Stimulated activated CD4-positive, alpha-beta T cell treated with anti-CD3 and anti-CD28 coated beads, Interleukin-1b, Interleukin-23, amount 100 ng/mL, for 1 hour (primary cell): ENCODE data around the gene SPATC1L.

Experiments
- DNase-seq, 2 donors: peaks; one replicate each; pipeline ENCODE4 v3.0.0-alpha.2; 2020; ENCODE audit warnings: low read depth in 2 of 2

Gene SPATC1L

DNA sequence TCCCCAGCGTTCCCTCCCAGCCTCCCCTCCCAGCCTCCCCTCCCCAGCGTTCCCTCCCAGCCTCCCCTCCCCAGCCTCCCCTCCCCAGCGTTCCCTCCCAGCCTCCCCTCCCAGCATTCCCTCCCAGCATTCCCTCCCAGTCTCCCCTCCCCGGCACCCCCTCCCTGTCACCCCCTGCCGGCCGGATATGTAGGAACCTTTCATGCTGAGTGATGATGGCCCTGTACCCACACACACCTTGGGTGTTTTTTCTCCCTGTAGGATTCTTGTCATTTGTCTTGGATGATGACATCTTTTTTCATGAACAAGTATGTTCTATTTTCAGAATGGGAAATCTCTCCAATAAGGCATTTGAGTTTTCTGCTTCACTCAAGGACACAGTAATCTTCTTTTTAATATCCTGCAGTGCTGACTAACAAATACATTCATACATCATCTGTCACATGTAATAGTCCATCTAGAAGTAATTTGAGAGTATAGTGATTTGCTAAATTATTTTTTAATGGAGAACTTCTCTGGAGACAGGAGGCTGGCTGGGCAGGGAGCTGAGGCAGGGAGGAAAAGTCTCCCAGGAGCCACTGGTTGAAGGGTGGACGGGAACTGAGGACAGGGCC lies 48.4 kb downstream of the SPATC1L start:
- DNase-seq: no peak

DNA sequence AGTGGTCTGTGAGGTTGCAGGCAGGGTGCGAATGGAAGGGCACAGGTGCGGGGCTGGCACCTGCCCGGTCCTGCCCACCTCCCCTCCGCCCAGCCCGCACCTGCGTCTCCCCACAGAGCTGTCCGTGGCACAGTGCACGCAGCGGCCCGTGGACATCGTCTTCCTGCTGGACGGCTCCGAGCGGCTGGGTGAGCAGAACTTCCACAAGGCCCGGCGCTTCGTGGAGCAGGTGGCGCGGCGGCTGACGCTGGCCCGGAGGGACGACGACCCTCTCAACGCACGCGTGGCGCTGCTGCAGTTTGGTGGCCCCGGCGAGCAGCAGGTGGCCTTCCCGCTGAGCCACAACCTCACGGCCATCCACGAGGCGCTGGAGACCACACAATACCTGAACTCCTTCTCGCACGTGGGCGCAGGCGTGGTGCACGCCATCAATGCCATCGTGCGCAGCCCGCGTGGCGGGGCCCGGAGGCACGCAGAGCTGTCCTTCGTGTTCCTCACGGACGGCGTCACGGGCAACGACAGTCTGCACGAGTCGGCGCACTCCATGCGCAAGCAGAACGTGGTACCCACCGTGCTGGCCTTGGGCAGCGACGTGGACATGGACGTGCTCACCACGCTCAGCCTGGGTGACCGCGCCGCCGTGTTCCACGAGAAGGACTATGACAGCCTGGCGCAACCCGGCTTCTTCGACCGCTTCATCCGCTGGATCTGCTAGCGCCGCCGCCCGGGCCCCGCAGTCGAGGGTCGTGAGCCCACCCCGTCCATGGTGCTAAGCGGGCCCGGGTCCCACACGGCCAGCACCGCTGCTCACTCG lies 52.2 kb downstream of the SPATC1L start:
- DNase-seq: no peak

DNA sequence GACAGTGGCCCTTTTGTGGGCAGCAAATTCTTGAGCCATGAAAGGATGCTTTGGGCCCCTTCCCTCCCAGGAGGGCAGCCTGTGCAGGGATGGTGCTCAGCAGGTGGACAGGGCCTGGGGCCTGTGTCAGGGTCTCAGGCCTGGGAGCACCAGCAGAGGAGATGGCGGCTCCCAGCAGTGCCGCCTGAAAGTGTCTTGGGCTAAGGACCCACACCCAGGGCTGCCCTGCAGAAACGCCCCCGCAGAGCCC lies 52.7 kb downstream of the SPATC1L start:
- no peak for DNase-seq

DNA sequence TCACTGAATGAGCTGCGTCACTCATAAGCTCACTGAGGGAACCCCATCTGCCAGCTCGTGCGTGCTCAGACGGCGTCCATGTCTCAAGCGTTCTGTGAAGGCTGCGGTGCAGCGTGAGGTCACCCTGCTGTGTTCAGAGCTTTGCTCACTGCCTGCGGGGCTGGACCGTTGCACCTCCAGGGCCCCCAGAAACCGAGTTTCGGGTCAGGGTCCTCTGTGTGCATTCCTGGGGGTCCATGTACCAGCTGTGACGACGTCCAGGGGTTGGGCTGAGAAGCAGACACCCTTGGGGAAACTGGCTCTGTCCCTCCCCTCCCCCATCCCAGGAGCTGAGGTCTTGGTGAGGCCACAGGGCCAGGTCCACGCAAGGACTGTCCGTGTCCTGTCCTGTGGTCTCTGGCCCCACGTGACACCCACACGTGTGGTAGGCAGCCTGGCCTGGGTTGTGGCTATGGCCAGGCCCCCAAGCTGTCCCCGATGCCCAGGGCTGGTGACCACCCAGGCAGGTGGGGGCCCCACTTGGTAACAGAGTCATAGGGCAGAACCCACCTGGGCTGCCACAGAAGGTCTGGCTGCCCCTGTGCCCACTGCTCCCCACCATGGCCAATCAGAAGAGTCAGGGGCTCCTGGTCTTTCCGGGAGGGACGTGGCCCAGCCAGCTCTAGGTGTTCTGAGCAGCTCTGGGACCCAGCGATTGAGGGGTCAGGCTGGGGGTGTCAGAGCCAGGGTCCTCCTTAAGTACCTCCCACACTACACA lies 53.2 kb downstream of the SPATC1L start:
- no peak for DNase-seq

DNA sequence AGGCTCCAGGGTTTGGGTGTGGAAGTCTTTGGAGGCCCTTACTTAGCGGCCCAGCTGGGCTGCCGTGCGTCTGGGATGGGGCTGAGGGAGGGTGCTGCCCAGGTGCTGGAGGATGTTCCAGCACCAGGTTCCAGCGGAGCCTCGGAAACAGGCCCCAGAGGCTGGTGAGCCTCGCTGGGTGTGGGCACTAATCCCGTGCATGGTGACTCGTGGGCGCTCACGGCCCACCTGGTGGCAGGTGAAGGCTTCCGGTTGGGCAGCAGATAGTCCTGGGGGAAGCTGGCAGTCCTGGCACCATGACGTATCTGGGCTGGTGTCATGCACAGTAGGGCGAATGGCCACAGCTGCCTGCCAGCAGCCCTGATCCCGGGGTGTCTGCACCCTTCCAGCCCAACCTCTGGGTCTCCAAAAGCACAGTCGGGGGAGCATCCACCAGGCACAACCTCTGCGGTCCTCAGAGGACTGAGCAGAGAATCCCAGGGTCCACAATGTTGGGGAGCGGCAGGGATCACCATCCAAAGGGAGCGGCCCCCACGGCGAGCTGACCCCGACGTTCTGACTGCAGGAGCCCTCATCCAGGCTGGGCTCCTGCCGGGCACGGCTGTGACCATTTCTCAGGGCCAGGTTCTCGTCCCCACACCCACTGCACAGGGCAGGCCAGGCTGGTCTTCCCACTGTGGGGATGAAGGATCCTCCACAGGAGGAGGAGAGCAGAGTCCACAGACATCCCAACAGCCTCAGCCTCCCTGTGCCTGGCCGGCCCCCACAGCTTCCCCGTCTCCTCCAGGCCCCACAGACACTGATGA lies 54.2 kb downstream of the SPATC1L start:
- DNase-seq: no peak

DNA sequence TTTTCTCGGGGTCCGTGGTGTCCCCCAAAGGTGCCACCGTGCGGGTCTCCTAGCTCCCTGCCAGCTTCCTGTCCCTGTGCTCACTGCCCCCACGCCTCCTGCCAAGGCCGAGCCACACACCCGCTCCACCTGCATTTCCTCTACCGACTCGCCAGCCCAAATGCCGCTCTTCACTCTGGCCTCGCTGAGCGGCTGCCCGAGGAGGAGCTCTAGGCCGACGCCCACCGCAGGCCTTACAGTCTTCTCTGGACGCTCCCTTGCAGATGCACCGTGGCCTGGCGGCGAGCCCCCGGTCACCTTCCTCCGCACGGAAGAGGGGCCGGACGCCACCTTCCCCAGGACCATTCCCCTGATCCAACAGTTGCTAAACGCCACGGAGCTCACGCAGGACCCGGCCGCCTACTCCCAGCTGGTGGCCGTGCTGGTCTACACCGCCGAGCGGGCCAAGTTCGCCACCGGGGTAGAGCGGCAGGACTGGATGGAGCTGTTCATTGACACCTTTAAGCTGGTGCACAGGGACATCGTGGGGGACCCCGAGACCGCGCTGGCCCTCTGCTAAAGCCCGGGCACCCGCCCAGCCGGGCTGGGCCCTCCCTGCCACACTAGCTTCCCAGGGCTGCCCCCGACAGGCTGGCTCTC lies 55.2 kb downstream of the SPATC1L start:
- no peak for DNase-seq

DNA sequence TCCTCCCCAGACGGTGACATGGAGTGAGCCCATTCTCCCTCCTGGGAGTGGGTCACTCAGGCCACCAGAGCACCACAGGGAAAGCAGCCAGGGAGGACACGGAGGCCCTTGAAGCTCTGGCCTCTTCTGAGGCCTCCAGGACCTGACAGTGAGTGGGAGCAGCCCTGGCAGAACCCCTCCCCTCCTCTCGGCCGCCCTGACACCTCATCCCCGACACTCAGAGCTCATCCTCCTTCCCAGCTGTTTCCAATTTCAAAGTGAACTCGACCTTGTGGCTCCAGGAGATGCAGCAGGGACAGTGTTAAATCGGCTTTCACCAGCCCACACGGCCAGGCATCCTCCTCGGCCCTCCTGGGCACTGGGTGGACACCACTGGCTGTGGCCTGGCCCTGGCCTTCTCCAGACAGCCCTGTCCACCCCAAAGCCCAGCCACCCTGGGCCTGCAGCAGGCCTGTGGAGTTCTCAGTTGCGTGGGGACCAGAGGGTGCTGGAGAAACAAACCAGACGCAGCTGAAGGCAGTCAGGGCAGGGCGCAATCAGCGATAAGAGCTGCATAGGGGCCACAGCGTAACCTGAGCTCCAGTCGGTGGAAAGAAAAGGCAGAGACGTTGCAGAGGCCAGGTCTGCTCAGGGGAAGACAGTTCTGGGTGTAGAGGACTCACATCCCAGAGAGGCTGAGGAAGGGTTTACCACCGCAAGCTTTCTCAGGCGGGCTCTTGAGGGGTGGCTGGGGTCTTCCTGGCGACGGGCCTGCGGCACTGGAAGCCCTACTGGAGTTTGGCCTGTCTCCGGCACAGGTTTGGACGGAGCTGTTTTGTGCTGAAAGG lies 55.9 kb downstream of the SPATC1L start:
- no peak for DNase-seq

DNA sequence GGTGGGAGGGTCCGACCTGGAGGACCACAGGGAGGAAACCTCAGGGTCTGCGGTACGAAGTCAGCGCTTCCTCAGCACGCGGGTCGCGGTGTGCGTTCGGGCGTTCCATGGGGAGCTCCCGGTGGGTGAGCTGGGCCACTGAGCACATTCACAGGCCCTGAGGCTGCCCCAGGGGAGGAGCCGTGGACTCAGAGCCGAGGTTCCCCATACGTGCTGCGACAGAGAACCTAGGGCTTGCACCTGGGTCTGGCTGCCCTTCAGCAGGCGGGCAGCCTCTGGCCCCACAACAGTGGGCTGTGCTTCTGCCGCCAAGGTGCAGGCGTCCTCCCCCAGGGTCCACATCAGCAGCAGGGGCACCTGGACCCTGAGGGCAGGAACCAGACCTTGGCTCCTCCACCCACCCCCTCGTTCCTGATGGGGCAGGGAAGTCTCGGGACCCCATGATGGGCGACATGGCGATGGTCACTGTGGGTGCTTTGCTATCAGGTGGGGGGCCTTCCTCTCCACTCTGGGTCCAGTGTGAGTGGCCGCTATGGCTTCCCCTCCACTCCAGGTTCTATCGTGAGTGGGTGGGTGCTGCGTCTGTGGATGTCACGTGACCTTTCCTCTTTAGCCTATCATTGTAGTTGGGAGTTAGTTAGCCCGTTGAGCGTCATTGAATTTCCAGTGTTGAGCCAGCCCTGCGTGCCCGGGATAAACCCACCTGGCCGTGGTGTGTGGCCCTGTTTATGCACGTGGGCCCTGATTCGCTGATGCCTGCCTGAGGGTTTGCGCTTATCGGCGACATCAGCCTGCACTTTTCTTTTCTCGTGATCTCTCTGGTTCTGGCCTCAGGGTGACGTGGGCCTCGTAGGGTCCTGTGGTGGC lies 56.8 kb downstream of the SPATC1L start:
- no peak for DNase-seq

DNA sequence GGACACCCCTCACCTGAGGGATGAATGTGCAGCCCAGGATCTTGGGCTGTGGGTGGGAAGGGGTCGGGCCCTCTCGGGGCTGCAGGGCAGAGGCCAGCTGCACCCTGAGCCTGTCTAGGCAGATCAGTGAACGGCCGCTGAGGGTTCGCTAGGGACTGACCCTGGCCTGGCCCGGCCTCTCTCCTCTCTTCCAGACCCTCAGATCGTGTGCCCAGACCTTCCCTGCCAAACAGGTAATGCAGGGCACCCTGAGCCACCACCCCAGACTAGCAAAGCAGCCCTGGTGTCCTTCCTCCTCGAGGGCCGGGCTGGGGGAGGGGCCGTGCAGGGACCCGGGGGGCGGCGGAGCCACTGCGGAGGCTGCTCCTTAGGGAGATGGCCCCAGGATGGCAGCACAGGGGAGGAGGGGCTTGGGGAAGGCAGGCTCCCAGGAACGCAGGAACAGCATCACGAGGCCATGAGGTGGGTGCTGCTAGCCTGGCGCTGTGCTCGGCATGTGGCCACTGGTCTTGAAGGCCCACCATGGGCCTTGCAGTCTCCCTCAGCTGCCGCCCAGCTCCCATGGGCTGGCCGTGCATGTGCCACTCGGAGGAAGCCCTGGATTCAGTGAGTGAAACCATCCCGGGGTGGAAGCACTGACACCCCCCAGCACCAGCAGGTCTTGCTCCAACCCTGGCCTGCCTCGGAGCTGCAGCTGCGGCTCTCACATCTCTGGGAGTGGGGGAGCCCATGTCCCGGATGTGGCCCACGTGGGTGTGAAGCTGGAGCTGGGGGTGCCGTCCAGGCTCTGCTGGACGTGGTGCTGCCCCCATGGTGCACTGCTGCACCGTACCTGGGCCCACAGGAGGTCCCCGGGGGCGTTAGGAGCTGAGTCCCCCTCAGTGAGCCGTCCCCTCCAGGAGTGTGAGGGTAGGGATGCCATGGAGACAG lies 57.7 kb downstream of the SPATC1L start:
- no peak for DNase-seq

DNA sequence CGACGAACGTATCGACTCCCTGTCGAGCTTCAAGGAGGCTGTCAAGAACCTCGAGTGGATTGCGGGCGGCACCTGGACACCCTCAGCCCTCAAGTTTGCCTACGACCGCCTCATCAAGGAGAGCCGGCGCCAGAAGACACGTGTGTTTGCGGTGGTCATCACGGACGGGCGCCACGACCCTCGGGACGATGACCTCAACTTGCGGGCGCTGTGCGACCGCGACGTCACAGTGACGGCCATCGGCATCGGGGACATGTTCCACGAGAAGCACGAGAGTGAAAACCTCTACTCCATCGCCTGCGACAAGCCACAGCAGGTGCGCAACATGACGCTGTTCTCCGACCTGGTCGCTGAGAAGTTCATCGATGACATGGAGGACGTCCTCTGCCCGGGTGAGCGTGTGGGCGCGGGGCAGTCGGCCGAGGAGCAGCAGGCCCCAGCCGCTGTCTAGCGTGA lies 58.4 kb downstream of the SPATC1L start:
- no peak for DNase-seq

DNA sequence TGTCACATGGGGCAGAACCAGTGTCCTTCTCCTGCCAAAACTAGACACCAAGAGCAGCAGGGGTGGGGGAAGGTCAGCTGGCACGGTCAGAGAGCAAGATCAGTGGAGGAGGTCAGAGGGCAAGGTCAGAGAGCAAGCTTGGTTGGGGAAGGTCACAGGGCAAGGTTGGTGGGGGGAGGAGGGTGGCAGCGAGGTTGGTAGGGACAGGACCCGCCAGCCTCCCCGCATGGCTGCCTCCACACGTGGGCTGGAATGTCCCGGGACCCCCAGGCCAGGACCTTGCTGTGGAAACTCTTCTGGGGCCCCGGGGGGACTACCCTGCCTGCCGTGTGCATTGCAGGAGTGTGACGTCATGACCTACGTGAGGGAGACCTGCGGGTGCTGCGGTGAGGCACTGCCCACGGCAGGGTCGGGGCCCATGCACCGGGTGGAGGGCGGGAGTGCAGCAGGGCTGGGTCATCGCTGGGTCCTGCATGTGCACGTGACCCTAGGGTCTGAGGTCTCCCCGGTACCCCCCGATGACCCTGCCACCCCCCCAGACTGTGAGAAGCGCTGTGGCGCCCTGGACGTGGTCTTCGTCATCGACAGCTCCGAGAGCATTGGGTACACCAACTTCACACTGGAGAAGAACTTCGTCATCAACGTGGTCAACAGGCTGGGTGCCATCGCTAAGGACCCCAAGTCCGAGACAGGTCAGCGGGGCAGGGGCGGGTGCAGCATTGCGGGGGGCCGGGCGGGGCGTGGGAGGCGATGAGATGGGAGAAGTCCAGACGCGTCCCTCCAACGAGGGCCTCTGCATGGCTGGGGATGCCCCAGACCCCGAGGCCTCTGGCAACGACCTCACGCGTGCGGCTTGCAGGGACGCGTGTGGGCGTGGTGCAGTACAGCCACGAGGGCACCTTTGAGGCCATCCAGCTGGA lies 59.1 kb downstream of the SPATC1L start:
- DNase-seq: no peak

DNA sequence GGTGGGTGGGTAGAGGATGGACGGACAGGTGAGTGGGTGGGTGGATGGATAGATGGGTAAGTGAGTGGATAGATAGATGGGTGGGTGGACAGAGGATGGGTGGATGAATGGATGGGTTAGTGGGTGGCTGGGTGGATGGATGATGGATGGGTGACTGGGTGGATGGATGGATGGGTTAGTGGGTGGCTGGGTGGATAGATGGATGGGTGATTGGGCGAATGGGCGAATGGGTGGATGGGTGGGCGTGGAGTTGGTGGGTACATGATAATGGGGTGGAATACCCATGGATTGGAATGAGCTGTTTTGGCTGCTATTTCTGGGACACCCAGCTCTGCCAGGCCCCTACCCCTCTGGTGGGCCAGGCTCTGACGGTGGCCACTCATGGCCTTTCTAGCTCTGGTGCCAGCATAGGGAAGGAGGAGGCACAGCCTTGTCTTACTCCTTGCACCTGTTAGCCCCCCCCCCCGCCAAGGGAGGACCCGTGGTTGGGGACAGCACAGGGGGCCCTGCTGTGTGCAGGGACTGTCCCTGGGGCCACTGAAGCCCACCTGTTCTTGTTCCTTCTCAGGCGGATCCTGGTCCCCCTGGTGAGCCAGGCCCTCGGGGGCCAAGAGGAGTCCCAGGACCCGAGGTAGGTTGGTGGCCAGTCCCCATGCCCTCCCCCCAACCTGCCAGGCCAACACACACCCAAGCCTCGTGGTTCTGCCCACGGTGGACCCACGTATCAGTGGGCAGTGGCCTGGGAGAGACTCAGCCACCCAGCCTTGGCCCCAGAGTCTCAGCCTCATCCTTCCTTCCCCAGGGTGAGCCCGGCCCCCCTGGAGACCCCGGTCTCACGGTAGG lies 60.0 kb downstream of the SPATC1L start:
- no peak for DNase-seq

DNA sequence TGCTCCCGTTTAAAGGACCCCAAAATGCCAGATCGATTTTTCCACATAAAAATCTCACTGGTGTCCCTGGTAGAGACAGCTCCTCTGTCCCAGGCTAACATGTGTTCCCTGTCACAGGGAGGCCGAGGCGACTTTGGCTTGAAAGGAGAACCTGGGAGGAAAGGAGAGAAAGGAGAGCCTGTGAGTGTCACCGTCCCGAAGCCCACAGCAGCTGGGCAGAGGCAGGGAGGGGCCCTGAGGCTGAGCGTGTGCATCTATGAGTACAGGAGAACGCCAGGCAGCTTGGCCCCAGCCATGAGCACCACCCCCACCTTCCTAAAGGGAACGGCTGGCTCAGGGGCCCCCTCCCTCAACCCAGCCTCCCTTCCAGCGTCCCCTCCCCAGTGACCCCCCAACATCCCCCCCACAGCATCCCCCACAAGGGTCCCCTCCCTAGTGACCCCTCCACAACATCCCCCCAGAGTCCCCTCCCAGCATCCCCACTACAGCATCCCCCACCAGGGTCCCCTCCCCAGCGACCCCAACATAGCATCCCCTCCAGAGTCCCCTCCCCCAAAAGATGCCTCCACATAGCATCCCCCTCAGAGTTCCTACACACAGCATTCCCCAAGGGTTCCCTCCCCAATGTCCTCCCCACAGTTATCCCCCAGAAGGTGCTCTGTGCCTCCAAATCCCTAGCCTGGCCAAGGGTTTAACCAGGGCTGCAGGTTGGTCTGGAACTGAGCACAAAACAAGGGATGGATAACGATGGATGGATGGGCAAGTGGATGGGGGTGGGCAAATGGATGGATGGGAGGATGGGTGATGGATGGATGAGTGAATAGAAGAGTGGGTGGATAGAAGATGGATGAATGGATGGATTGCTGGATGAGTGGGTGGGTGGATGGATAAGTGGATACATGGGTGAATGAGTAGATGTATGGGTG lies 61.2 kb downstream of the SPATC1L start:
- DNase-seq: no peak

DNA sequence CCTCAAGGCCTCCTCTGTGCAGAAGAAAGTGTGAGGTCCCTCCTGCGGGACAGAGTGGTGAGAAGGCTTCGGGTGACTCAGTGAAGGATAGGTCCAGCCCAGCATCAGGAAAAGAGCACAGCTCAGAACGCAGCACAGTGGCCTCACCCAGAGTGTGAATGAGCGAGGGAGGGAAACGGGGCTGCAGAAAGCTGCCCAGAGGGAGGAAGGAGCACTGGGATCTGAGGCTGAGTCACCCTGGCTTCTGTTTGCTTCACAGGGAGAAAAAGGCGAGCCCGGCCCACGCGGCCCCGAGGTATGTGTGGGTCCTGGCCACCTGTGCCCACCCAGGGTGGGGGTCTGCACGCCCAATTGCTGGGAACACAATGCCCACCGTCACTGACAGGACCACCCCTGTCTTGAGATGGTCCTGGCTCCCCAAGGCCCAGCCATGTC lies 62.0 kb downstream of the SPATC1L start:
- DNase-seq: no peak
